AG09309 (cell line): Measurements from ENCODE around the gene ATP5F1C.

Source experiments
- DNase-seq: peaks from one replicate; pipeline ENCODE4 v3.0.0-alpha.2; 2010; ENCODE audit warnings: low read depth
- H3K4me3 ChIP-seq: 2 replicates; pipeline ENCODE4 v1.5.1; 2011; ENCODE audit warnings: mild to moderate bottlenecking, low read depth, low read length, moderate library complexity; ENCODE audit not compliant: control insufficient read depth
- CTCF ChIP-seq: IDR thresholded peaks from 2 replicates; pipeline ENCODE4 v1.5.1; 2011; ENCODE audit warnings: mild to moderate bottlenecking, low read depth, low read length, inconsistent platforms; ENCODE audit not compliant: insufficient read depth, control insufficient read depth; ENCODE audit errors: missing control alignments

The ATP5F1C gene

GRCh38 chr10:7834262-7834661, 46.3 kb downstream of the ATP5F1C start:
- DNase-seq = no peak
- no peak for TF ChIP-seq CTCF
- H3K4me3 ChIP-seq = no peak overlapping the region

- TF ChIP-seq CTCF = no peak
- DNase-seq = no peak
- H3K4me3 ChIP-seq = no peak overlapping the region
These were observed 48.6 kb downstream of the ATP5F1C start for GRCh38 chr10:7836571-7836970.

GRCh38 chr10:7846591-7846990, 58.6 kb downstream of the ATP5F1C start:
- no peak for TF ChIP-seq CTCF
- no peak for DNase-seq
- H3K4me3 ChIP-seq = no peak overlapping the region

- no peak for TF ChIP-seq CTCF
- no peak for DNase-seq
- no peak overlapping the region for H3K4me3 ChIP-seq
These were observed 65.4 kb downstream of the ATP5F1C start for GRCh38 chr10:7853226-7853842.

GRCh38 chr10:7853890-7854289, 65.9 kb downstream of the ATP5F1C start:
- no peak overlapping the region for H3K4me3 ChIP-seq
- no peak for TF ChIP-seq CTCF
- DNase-seq = no peak

- H3K4me3 ChIP-seq = no peak overlapping the region
- no peak for DNase-seq
- no peak for TF ChIP-seq CTCF
These were observed 67.2 kb downstream of the ATP5F1C start for GRCh38 chr10:7855205-7855604.

- TF ChIP-seq CTCF = no peak
- no peak overlapping the region for H3K4me3 ChIP-seq
- DNase-seq = no peak
These were observed 68.7 kb downstream of the ATP5F1C start for GRCh38 chr10:7856678-7857077.
